IMR-90 (cell line): Measurements from ENCODE around the gene TRPV4. TPM values are rescaled to one million over a fixed set of nuclear protein-coding genes. Genes with fewer than 3 reads are reported as not detected.
A peak's percentile ranks its signal among the peaks of the same experiment; 100 is the strongest.

Source experiments
- ATAC-seq: fragments of 200-7000 bp; cut with Tn5 transposase; 2 replicates; pipeline ENCODE4 v1.9.1; 2020; ENCODE audit warnings: low read depth, mild to moderate bottlenecking, moderate library complexity
- BruUV-seq: library from RNA; stranded (reverse); fragments of 400-500 nt; replicated peaks from 2 replicates; lab custom pipeline; 2021; lab: Mats Ljungman, UMichigan
- CTCF ChIA-PET: fragments of 300-600 bp; formaldehyde crosslinking; extraction: SDS; loops from one replicate; lab custom pipeline; 2021; ENCODE audit warnings: antibody characterized with exemption; lab: Yijun Ruan, JAX
- POLR2A ChIA-PET: fragments of 300-600 bp; sonication (Branson Sonifier 250); formaldehyde crosslinking; loops from one replicate; lab custom pipeline; 2022; ENCODE audit warnings: antibody characterized with exemption; ENCODE audit not compliant: unreplicated experiment; lab: Charles Lee
- DNase-seq: peaks from one replicate; pipeline ENCODE4 v3.0.0; 2013
- H2AFZ ChIP-seq: replicated peaks from 2 replicates; pipeline ENCODE3; 2013; ENCODE audit warnings: low read length, mild to moderate bottlenecking; ENCODE audit not compliant: poor library complexity
- H2AK5ac ChIP-seq: 2 replicates; pipeline ENCODE4 v1.6.1; 2013; ENCODE audit warnings: low read depth, low read length, inconsistent platforms
- H2AK9ac ChIP-seq: replicated peaks from 2 replicates; pipeline ENCODE3; 2013; ENCODE audit warnings: mild to moderate bottlenecking, low read depth, low read length, moderate library complexity; ENCODE audit not compliant: poor library complexity
- H2BK120ac ChIP-seq: 2 replicates; pipeline ENCODE4 v1.6.1; 2013; ENCODE audit warnings: low read depth, low read length, inconsistent platforms
- H2BK15ac ChIP-seq: 3 replicates; pipeline ENCODE4 v1.6.1; 2013; ENCODE audit warnings: low read depth, low read length, inconsistent platforms
- H2BK20ac ChIP-seq: 2 replicates; pipeline ENCODE4 v1.6.1; 2013; ENCODE audit warnings: low read depth, mild to moderate bottlenecking, inconsistent platforms, low read length, moderate library complexity
- H2BK5ac ChIP-seq: 2 replicates; pipeline ENCODE4 v1.6.1; 2013; ENCODE audit warnings: mild to moderate bottlenecking, low read depth, low read length, inconsistent platforms; ENCODE audit not compliant: poor library complexity, severe bottlenecking
- H3K14ac ChIP-seq: replicated peaks from 2 replicates; pipeline ENCODE4 v1.6.1; 2013; ENCODE audit warnings: low read depth, low read length, inconsistent platforms
- H3K18ac ChIP-seq: 2 replicates; pipeline ENCODE4 v1.6.1; 2013; ENCODE audit warnings: low read depth, low read length, control low read depth
- H3K23ac ChIP-seq: 2 replicates; pipeline ENCODE4 v1.6.1; 2013; ENCODE audit warnings: low read depth, low read length, inconsistent platforms
- H3K27ac ChIP-seq: 2 replicates; pipeline ENCODE4 v1.5.1; 2013; ENCODE audit warnings: mild to moderate bottlenecking, control low read depth, low read length; ENCODE audit not compliant: insufficient read depth
- H3K27me3 ChIP-seq: 2 replicates; pipeline ENCODE4 v1.6.1; 2013; ENCODE audit warnings: low read length; ENCODE audit not compliant: control insufficient read depth, insufficient read depth
- H3K36me3 ChIP-seq: 2 replicates; pipeline ENCODE4 v1.6.1; 2013; ENCODE audit warnings: low read length, mixed read lengths; ENCODE audit not compliant: control insufficient read depth, insufficient read depth
- H3K4ac ChIP-seq: 2 replicates; pipeline ENCODE4 v1.6.1; 2013; ENCODE audit warnings: low read depth, low read length, inconsistent platforms
- H3K4me1 ChIP-seq: 2 replicates; pipeline ENCODE4 v1.6.1; 2013; ENCODE audit warnings: low read length, mixed read lengths; ENCODE audit not compliant: control insufficient read depth, insufficient read depth
- H3K4me2 ChIP-seq: 2 replicates; pipeline ENCODE4 v1.6.1; 2013; ENCODE audit warnings: low read depth, mild to moderate bottlenecking, control low read depth, low read length, moderate library complexity
- H3K4me3 ChIP-seq: 2 replicates; pipeline ENCODE4 v1.5.1; 2013; ENCODE audit warnings: low read depth, mild to moderate bottlenecking, control low read depth, low read length, moderate library complexity; ENCODE audit not compliant: insufficient read depth
- H3K56ac ChIP-seq: 2 replicates; pipeline ENCODE4 v1.6.1; 2013; ENCODE audit warnings: low read length, inconsistent platforms; ENCODE audit not compliant: insufficient read depth; ENCODE audit errors: extremely low read depth
- H3K79me1 ChIP-seq, 2 experiments: 2 replicates each; pipeline ENCODE4 v1.6.1; 2013; ENCODE audit warnings: low read length in 2 of 2, inconsistent platforms in 1 of 2, low read depth in 1 of 2
- H3K9ac ChIP-seq: 2 replicates; pipeline ENCODE4 v1.6.1; 2013; ENCODE audit warnings: low read depth, low read length, control low read depth
- H3K9me1 ChIP-seq: 2 replicates; pipeline ENCODE4 v1.6.1; 2013; ENCODE audit warnings: low read length, inconsistent platforms; ENCODE audit not compliant: insufficient read depth
- H3K9me3 ChIP-seq: 2 replicates; pipeline ENCODE4 v1.6.1; 2013; ENCODE audit warnings: low read length; ENCODE audit not compliant: control insufficient read depth, insufficient read depth
- H4K20me1 ChIP-seq: 2 replicates; pipeline ENCODE4 v1.6.1; 2013; ENCODE audit warnings: low read length, inconsistent platforms; ENCODE audit not compliant: insufficient read depth
- H4K5ac ChIP-seq: 2 replicates; pipeline ENCODE4 v1.6.1; 2013; ENCODE audit warnings: mild to moderate bottlenecking, low read depth, low read length, control low read depth
- H4K8ac ChIP-seq, 2 experiments: 2 replicates each; pipeline ENCODE4 v1.6.1; 2013; ENCODE audit warnings: low read depth in 2 of 2, low read length in 2 of 2, control low read depth in 1 of 2, inconsistent platforms in 1 of 2
- H4K91ac ChIP-seq: 2 replicates; pipeline ENCODE4 v1.6.1; 2013; ENCODE audit warnings: low read depth, low read length, inconsistent platforms; ENCODE audit not compliant: insufficient read depth
- CEBPB ChIP-seq: IDR thresholded peaks from 2 replicates; pipeline ENCODE4 v1.6.1; 2012; ENCODE audit warnings: low read depth, low read length, improper control_type of control experiment
- CHD1 ChIP-seq: IDR thresholded peaks from 2 replicates; pipeline ENCODE4 v1.6.1; 2012; ENCODE audit warnings: low read depth, low read length, improper control_type of control experiment
- FOS ChIP-seq: fragments of 150-350 bp; IDR thresholded peaks from 2 replicates; pipeline ENCODE4 v1.6.1; 2016; ENCODE audit warnings: low read depth, low read length
- MAFK ChIP-seq: IDR thresholded peaks from 2 replicates; pipeline ENCODE4 v1.6.1; 2012; ENCODE audit warnings: low read depth, low read length, improper control_type of control experiment
- MAZ ChIP-seq: IDR thresholded peaks from 2 replicates; pipeline ENCODE4 v1.6.1; 2012; ENCODE audit warnings: low read depth, mild to moderate bottlenecking, low read length, improper control_type of control experiment, moderate library complexity, borderline replicate concordance
- MXI1 ChIP-seq: IDR thresholded peaks from 2 replicates; pipeline ENCODE4 v1.6.1; 2012; ENCODE audit warnings: low read depth, mild to moderate bottlenecking, low read length, moderate library complexity, borderline replicate concordance
- RCOR1 ChIP-seq: IDR thresholded peaks from 2 replicates; pipeline ENCODE4 v1.6.1; 2012; ENCODE audit warnings: mild to moderate bottlenecking, low read length, improper control_type of control experiment; ENCODE audit not compliant: insufficient replicate concordance
- RFX5 ChIP-seq: IDR thresholded peaks from 2 replicates; pipeline ENCODE4 v1.8.0; 2012; ENCODE audit warnings: low read depth, mild to moderate bottlenecking, low read length, moderate library complexity
- WGBS, 2 experiments: methylation state at CpG; one replicate each; pipeline versions ENCODE4 v1.1.5 to v1.1.7; 2013; ENCODE audit warnings: missing lambda C conversion rate in 2 of 2; ENCODE audit not compliant: insufficient read length in 1 of 2; ENCODE audit errors: extremely low coverage in 2 of 2; 5-methylcytosine and 5-hydroxymethylcytosine counted together
- dilution Hi-C: fragments of 300-500 bp; cut with HindIII; formaldehyde crosslinking; loops from one replicate; pipeline ENCODE4 v1.14.3; 2018; ENCODE audit warnings: low sequenced_read_pairs; ENCODE audit not compliant: unreplicated experiment
- in situ Hi-C: fragments of 300-500 bp; cut with MboI; formaldehyde crosslinking; loops from 3 replicates; pipeline ENCODE4 v1.14.3; 2019; ENCODE audit warnings: low sequenced_read_pairs, inconsistent platforms, mixed read lengths
- intact Hi-C: fragments of 100-400 bp; cut with micrococcal nuclease; formaldehyde crosslinking; loops from 2 replicates; pipeline ENCODE4 v1.10.0; 2022
- microRNA-seq, 2 experiments: library from miRNA; stranded (forward) in 1 of 2; unstranded in 1 of 2; fragments of 10-50 nt in 1 of 2; fragments of <30 nt in 1 of 2; gene quantifications in 1 of 2; microRNA quantifications in 1 of 2; one replicate each; pipeline versions ENCODE3 to v1.1.0; 2013 to 2020; ENCODE audit not compliant: insufficient read depth in 1 of 2, insufficient read length in 1 of 2, unreplicated experiment in 1 of 2
- polyA plus RNA-seq, 3 experiments: library from polyadenylated mRNA; depleted of rRNA; stranded (reverse); fragments of >200 nt; gene quantifications; 2 replicates each; pipeline ENCODE4 v1.2.3, GENCODE V29; 2012; ENCODE audit warnings: low replicate concordance in 1 of 3
- small RNA-seq, 5 experiments: library from RNA; depleted of rRNA; stranded (forward); fragments of <200 nt; gene quantifications; one replicate each; pipeline ENCODE3, GENCODE V24; 2012
- total RNA-seq: library from RNA; depleted of rRNA; stranded (reverse); fragments of >200 nt; gene quantifications from 2 replicates; pipeline ENCODE4 v1.2.3, GENCODE V29; 2012; rRNA removed
- TF ChIP-seq, protein P1 (sequence below): fragments of 150-350 bp; IDR thresholded peaks from 2 replicates; pipeline ENCODE4 v1.6.1; 2017; ENCODE audit warnings: mild to moderate bottlenecking, antibody characterized with exemption, low read length, low read depth

The TRPV4 gene
- total and polyA plus RNA-seq, 2 of the 4 experiments (the other 2 are of a cell fraction): 1.1 to 6.1 TPM

DNA sequence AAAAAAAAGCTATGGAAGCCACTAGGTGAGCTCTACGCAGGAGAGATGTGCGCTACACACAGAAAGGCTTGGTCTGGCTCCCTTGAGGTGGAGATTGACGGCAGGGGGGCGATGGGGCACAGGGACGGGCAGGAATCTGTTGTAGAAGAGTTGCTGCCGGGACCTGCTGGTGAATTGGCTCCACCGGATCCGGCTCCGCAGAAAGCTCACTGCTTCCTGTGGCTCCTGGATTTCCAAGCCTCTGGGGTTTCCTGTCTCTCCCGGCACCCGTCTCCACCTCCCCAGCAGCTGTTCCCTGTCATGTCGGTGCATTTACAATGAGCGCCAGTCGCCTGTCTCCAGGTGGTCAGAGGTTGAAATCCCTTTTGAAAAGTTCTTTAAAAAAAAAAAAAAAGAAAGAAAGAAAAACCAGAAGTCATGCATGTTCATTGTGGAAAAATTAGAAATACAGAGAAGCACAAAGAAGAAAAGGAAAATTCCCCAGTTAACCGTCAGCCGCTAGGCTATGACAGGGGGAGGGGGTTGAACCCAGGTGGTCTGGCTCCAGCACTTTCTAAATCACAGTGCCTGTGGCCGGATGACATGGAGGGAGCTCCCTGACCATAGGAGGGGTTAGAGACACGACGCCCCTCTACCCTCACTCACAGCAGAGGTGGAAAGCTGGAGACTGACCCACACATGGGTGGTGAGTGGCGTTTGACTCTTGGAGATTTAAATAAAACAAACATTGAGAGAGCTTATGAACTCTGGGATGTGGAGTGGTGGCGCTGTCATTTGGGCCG lies 98.8 kb downstream of the TRPV4 start:
- H4K20me1 ChIP-seq: no peaks in the 10 kb centered on the region
- no peak overlapping the region for H3K27ac ChIP-seq
- no peak overlapping the region for H3K4me3 ChIP-seq
- H3K9me3 ChIP-seq: no peaks in the 10 kb centered on the region
- 0% methylated on average over 1 of the region's 22 CpGs; no CpG with 5 or more reads in 1 of the 2 experiments for WGBS, 2 experiments
- no peak overlapping the region for H2BK5ac ChIP-seq
- in situ Hi-C loops (no loop called here), dilution Hi-C loops (no loop called here), intact Hi-C loops (no loop called here)
- BruUV-seq: no TSS peak
- TF ChIP-seq MAFK (no peak), FOS (no peak), RFX5 (no peak), RCOR1 (no peak), MXI1 (no peak), CHD1 (no peak), CEBPB (no peak), MAZ (no peak)
- TF ChIP-seq, protein P1, sequence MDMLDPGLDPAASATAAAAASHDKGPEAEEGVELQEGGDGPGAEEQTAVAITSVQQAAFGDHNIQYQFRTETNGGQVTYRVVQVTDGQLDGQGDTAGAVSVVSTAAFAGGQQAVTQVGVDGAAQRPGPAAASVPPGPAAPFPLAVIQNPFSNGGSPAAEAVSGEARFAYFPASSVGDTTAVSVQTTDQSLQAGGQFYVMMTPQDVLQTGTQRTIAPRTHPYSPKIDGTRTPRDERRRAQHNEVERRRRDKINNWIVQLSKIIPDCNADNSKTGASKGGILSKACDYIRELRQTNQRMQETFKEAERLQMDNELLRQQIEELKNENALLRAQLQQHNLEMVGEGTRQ: no peak
- no peak overlapping the region for H3K9ac ChIP-seq
- H3K56ac ChIP-seq: no peak overlapping the region
- H4K8ac ChIP-seq: no peak overlapping the region
- no peak overlapping the region for H3K18ac ChIP-seq
- CTCF ChIA-PET: no interaction called here
- H3K14ac ChIP-seq: no peak overlapping the region
- no peaks in the 10 kb centered on the region for H3K79me1 ChIP-seq
- H2BK20ac ChIP-seq: no peak overlapping the region
- no peak overlapping the region for H4K5ac ChIP-seq
- H3K27me3 ChIP-seq: peaks cover 45% of the 10 kb centered on the region
- H2AK5ac ChIP-seq: no peak overlapping the region
- H3K4me1 ChIP-seq: no peaks in the 10 kb centered on the region
- ATAC-seq (no peak), DNase-seq (peak; percentile 1)
- no peak overlapping the region for H2BK120ac ChIP-seq
- no peaks in the 10 kb centered on the region for H3K36me3 ChIP-seq
- H2BK15ac ChIP-seq: no peak overlapping the region
- H3K23ac ChIP-seq: no peak overlapping the region
- H4K91ac ChIP-seq: no peak overlapping the region
- H2AFZ ChIP-seq: peak overlapping the region; percentile 70
- peaks cover 4% of the 10 kb centered on the region; the same call in 1 of the 2 replicates for H3K9me1 ChIP-seq
- POLR2A ChIA-PET: no interaction called here
- H3K4ac ChIP-seq: no peak overlapping the region
- H2AK9ac ChIP-seq: no peak overlapping the region
- no peak overlapping the region for H3K4me2 ChIP-seq

Small RNA genes within 50 kb of the gene (microRNA-seq; reads per million reads assigned to microRNA genes)
- 0 reads per million in 2 experiments for gene MIR4497 (ENCODE audit: insufficient read depth in 1 of 2, insufficient read length in 1 of 2, unreplicated experiment in 1 of 2)
- gene RN7SL441P (ENCODE audit: insufficient read depth, insufficient read length): not detected

Small RNA genes within 50 kb of the gene (small RNA-seq; reads per million reads assigned to genes)
- gene MIR4497 (0 reads per million in 5 experiments), gene RN7SL441P (0 reads per million in 5 experiments)

Other genes with a start within 250 kb of the TRPV4 start
- gene FAM222A, start 119.6 kb downstream of the TRPV4 start, total RNA-seq: under 0.01 TPM in 2 replicates
- 0.32 and 0.43 TPM in 2 replicates for gene FAM222A, start 119.6 kb downstream of the TRPV4 start, polyA plus RNA-seq (2012; rRNA removed)
- gene GLTP, start 47.1 kb upstream of the TRPV4 start, total RNA-seq: 58.4 and 67.2 TPM in 2 replicates
- gene GLTP, start 47.1 kb upstream of the TRPV4 start, polyA plus RNA-seq (2012; rRNA removed): 32.5 and 34.4 TPM in 2 replicates
- 6.1 and 11.4 TPM in 2 replicates for gene TCHP, start 66.9 kb upstream of the TRPV4 start, total RNA-seq
- 10.9 and 13.4 TPM in 2 replicates for gene TCHP, start 66.9 kb upstream of the TRPV4 start, polyA plus RNA-seq (2012; rRNA removed)
- 60.5 and 71.9 TPM in 2 replicates for gene GIT2, start 163.0 kb upstream of the TRPV4 start, total RNA-seq
- 43.0 and 48.0 TPM in 2 replicates for gene GIT2, start 163.0 kb upstream of the TRPV4 start, polyA plus RNA-seq (2012; rRNA removed)
- gene ANKRD13A, start 166.0 kb upstream of the TRPV4 start, total RNA-seq: 364 and 449 TPM in 2 replicates
- 299 and 308 TPM in 2 replicates for gene ANKRD13A, start 166.0 kb upstream of the TRPV4 start, polyA plus RNA-seq (2012; rRNA removed)
- 5.0 and 6.7 TPM in 2 replicates for gene C12orf76, start 215.1 kb upstream of the TRPV4 start, total RNA-seq
- gene C12orf76, start 215.1 kb upstream of the TRPV4 start, polyA plus RNA-seq (2012; rRNA removed): 6.2 and 7.1 TPM in 2 replicates